ENCODE data around the gene LYRM4. TPM values are rescaled to one million over a fixed set of nuclear protein-coding genes. Genes with fewer than 3 reads are reported as not detected.

Gene LYRM4
- total RNA-seq, 4 donors from 2014 or later, result 9.2 to 28.2 (median 14.2) TPM

DNA sequence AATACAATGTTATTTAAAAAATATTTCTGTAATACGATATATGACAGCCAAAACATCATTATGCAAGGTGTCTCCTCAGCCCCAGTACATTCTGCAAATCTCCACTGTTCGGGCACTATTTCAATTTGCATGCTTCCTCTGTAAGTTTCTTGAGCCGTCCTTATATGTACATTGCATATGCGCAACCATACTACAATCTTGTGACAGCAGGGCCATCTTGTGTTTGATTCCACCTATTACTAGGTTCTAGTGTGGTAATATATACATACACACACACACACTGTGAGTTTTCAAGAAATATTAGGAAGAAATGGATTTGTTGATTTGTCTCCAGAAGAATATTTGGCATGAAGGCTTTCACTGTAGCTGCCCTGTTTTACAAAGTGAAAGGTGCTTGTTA is 9.8 kb downstream of the LYRM4 start:
- intact Hi-C loops (cut with DNase I), result no loop called here
- peaks cover 0 to 22% (median 0%) of the 10 kb centered on the region in 3 donors for H3K36me3 ChIP-seq
- 88 to 93% methylated on average over 4 of the region's 4 CpGs for WGBS, 2 donors
- H3K27ac ChIP-seq, result no peak overlapping the region
- H3K9me3 ChIP-seq, result no peaks in the 10 kb centered on the region
- no peak overlapping the region for H3K4me3 ChIP-seq
- TF ChIP-seq POLR2A (IDR thresholded peaks at IDR 0.05), result no peak
- TF ChIP-seq, protein P1, sequence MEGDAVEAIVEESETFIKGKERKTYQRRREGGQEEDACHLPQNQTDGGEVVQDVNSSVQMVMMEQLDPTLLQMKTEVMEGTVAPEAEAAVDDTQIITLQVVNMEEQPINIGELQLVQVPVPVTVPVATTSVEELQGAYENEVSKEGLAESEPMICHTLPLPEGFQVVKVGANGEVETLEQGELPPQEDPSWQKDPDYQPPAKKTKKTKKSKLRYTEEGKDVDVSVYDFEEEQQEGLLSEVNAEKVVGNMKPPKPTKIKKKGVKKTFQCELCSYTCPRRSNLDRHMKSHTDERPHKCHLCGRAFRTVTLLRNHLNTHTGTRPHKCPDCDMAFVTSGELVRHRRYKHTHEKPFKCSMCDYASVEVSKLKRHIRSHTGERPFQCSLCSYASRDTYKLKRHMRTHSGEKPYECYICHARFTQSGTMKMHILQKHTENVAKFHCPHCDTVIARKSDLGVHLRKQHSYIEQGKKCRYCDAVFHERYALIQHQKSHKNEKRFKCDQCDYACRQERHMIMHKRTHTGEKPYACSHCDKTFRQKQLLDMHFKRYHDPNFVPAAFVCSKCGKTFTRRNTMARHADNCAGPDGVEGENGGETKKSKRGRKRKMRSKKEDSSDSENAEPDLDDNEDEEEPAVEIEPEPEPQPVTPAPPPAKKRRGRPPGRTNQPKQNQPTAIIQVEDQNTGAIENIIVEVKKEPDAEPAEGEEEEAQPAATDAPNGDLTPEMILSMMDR (IDR thresholded peaks at IDR 0.05), result no peak
- no peak for DNase-seq
- no peaks in the 10 kb centered on the region for H3K27me3 ChIP-seq
- H3K4me1 ChIP-seq, result peaks cover 0 to 4% (median 0%) of the 10 kb centered on the region in 3 donors

GRCh38 chr6:5250451-5250850 is 10.3 kb downstream of the LYRM4 start:
- Histone ChIP-seq H3K27ac (no peak overlapping the region), H3K27me3 (no peaks in the 10 kb centered on the region), H3K9me3 (no peaks in the 10 kb centered on the region), H3K36me3 (peaks cover 0 to 22% (median 0%) of the 10 kb centered on the region in 3 donors), H3K4me1 (peaks cover 0 to 4% (median 0%) of the 10 kb centered on the region in 3 donors), H3K4me3 (no peak overlapping the region)
- intact Hi-C loops (cut with DNase I), result no loop called here
- WGBS, 2 donors, result 78 to 82% methylated on average over 3 of the region's 3 CpGs
- DNase-seq, result no peak
- TF ChIP-seq POLR2A (IDR thresholded peaks at IDR 0.05), result no peak
- TF ChIP-seq, protein P1 (IDR thresholded peaks at IDR 0.05), result no peak

GRCh38 chr6:5249451-5250122 is 11.2 kb downstream of the LYRM4 start:
- TF ChIP-seq, protein P1 (IDR thresholded peaks at IDR 0.05), result no peak
- TF ChIP-seq POLR2A (IDR thresholded peaks at IDR 0.05), result no peak
- no peak overlapping the region for H3K27ac ChIP-seq

GRCh38 chr6:5248302-5249098 is 12.2 kb downstream of the LYRM4 start:
- H3K36me3 ChIP-seq, result peaks cover 0 to 15% (median 0%) of the 10 kb centered on the region in 3 donors
- WGBS, 2 donors, result 86 to 94% methylated on average over 9 of the region's 9 CpGs
- no peaks in the 10 kb centered on the region for H3K27me3 ChIP-seq
- H3K4me3 ChIP-seq, result no peak overlapping the region
- H3K9me3 ChIP-seq, result no peaks in the 10 kb centered on the region
- H3K27ac ChIP-seq, result no peak overlapping the region
- intact Hi-C loops (cut with DNase I), result no loop called here
- no peak for DNase-seq
- H3K4me1 ChIP-seq, result peaks cover 0 to 4% (median 0%) of the 10 kb centered on the region in 3 donors
- TF ChIP-seq, protein P1 (IDR thresholded peaks at IDR 0.05), result no peak

More at GRCh38 chr6:5249451-5250122, 11.2 kb downstream of the LYRM4 start:
- Histone ChIP-seq H3K9me3 (no peaks in the 10 kb centered on the region), H3K4me3 (no peak overlapping the region), H3K4me1 (peaks cover 0 to 4% (median 0%) of the 10 kb centered on the region in 3 donors), H3K27me3 (no peaks in the 10 kb centered on the region), H3K36me3 (peaks cover 0 to 22% (median 0%) of the 10 kb centered on the region in 3 donors)
- 69 to 72% methylated on average over 5 of the region's 5 CpGs for WGBS, 2 donors
- intact Hi-C loops (cut with DNase I), result no loop called here
- no peak for DNase-seq

GRCh38 chr6:5247201-5247600 is 13.5 kb downstream of the LYRM4 start:
- Histone ChIP-seq H3K4me3 (no peak overlapping the region), H3K27ac (no peak overlapping the region), H3K27me3 (no peaks in the 10 kb centered on the region), H3K36me3 (peaks cover 0 to 4% (median 0%) of the 10 kb centered on the region in 3 donors), H3K4me1 (peaks cover 0 to 4% (median 0%) of the 10 kb centered on the region in 3 donors), H3K9me3 (no peaks in the 10 kb centered on the region)
- intact Hi-C loops (cut with DNase I), result no loop called here
- TF ChIP-seq, protein P1 (IDR thresholded peaks at IDR 0.05), result no peak
- TF ChIP-seq POLR2A (IDR thresholded peaks at IDR 0.05), result no peak
- 86 to 100% methylated on average over 2 of the region's 2 CpGs for WGBS, 2 donors
- no peak for DNase-seq

Data from esophagus squamous epithelium (tissue), 5 donors.